IPS-15b (cell line): Measurements from ENCODE around the gene ARHGEF2.

Experiments
- H3K27me3 ChIP-seq: one replicate; pipeline ENCODE4 v1.6.1; 2013; ENCODE audit warnings: low read length; ENCODE audit not compliant: control insufficient read depth, insufficient read depth
- H3K36me3 ChIP-seq: one replicate; pipeline ENCODE4 v1.6.1; 2013; ENCODE audit warnings: low read length; ENCODE audit not compliant: control insufficient read depth, insufficient read depth
- H3K4me1 ChIP-seq: one replicate; pipeline ENCODE4 v1.6.1; 2013; ENCODE audit warnings: mild to moderate bottlenecking, low read length; ENCODE audit not compliant: control insufficient read depth, insufficient read depth
- H3K4me3 ChIP-seq: one replicate; pipeline ENCODE4 v1.5.1; 2013; ENCODE audit warnings: low read depth, low read length
- H3K9ac ChIP-seq: one replicate; pipeline ENCODE4 v1.6.1; 2013; ENCODE audit warnings: low read depth, mild to moderate bottlenecking, low read length
- H3K9me3 ChIP-seq: one replicate; pipeline ENCODE4 v1.6.1; 2013; ENCODE audit warnings: mild to moderate bottlenecking, low read length; ENCODE audit not compliant: control insufficient read depth, insufficient read depth

The ARHGEF2 gene

GRCh38 chr1:155913969-155914757, 64.2 kb downstream of the ARHGEF2 start:
- H3K9me3 ChIP-seq: no peaks in the 10 kb centered on the region
- no peak overlapping the region for H3K4me3 ChIP-seq
- H3K4me1 ChIP-seq: no peaks in the 10 kb centered on the region
- H3K36me3 ChIP-seq: peaks cover 26% of the 10 kb centered on the region
- H3K27me3 ChIP-seq: no peaks in the 10 kb centered on the region
- H3K9ac ChIP-seq: no peak overlapping the region

GRCh38 chr1:155912056-155912536, 66.3 kb downstream of the ARHGEF2 start:
- Histone ChIP-seq H3K36me3 (peaks cover 9% of the 10 kb centered on the region), H3K9me3 (no peaks in the 10 kb centered on the region), H3K4me1 (no peaks in the 10 kb centered on the region), H3K4me3 (no peak overlapping the region), H3K27me3 (no peaks in the 10 kb centered on the region), H3K9ac (no peak overlapping the region)

GRCh38 chr1:155911156-155912055, 66.9 kb downstream of the ARHGEF2 start, which contains the start of gene RIT1:
TSS of gene RIT1 (minus strand) at chr1:155911349. CDS start at chr1:155910761, 588 bp downstream.
- H3K4me1 ChIP-seq: no peaks in the 10 kb centered on the region
- H3K9ac ChIP-seq: no peak within 1 kb of the TSS
- peaks cover 15% of the 10 kb centered on the region for H3K36me3 ChIP-seq
- H3K27me3 ChIP-seq: no peaks in the 10 kb centered on the region
- peak within 1 kb of the TSS; percentile 78 for H3K4me3 ChIP-seq
- H3K9me3 ChIP-seq: no peaks in the 10 kb centered on the region

- no peaks in the 10 kb centered on the region for H3K4me1 ChIP-seq
- no peaks in the 10 kb centered on the region for H3K9me3 ChIP-seq
- H3K36me3 ChIP-seq: peaks cover 18% of the 10 kb centered on the region
- H3K4me3 ChIP-seq: peak overlapping the region; percentile 78
- H3K27me3 ChIP-seq: no peaks in the 10 kb centered on the region
- H3K9ac ChIP-seq: no peak overlapping the region
These were observed 67.7 kb downstream of the ARHGEF2 start for GRCh38 chr1:155910621-155911121.

- no peaks in the 10 kb centered on the region for H3K9me3 ChIP-seq
- no peak overlapping the region for H3K4me3 ChIP-seq
- H3K9ac ChIP-seq: no peak overlapping the region
- H3K4me1 ChIP-seq: no peaks in the 10 kb centered on the region
- H3K36me3 ChIP-seq: peaks cover 19% of the 10 kb centered on the region
- H3K27me3 ChIP-seq: no peaks in the 10 kb centered on the region
These were observed 68.5 kb downstream of the ARHGEF2 start for GRCh38 chr1:155909894-155910293.

- Histone ChIP-seq H3K36me3 (peaks cover 41% of the 10 kb centered on the region), H3K4me1 (no peaks in the 10 kb centered on the region), H3K27me3 (no peaks in the 10 kb centered on the region), H3K4me3 (no peak overlapping the region), H3K9ac (no peak overlapping the region), H3K9me3 (no peaks in the 10 kb centered on the region)
These were observed 74.1 kb downstream of the ARHGEF2 start for GRCh38 chr1:155904261-155904660.

- Histone ChIP-seq H3K4me1 (no peaks in the 10 kb centered on the region), H3K4me3 (no peak overlapping the region), H3K9ac (no peak overlapping the region), H3K9me3 (no peaks in the 10 kb centered on the region), H3K36me3 (peaks cover 35% of the 10 kb centered on the region), H3K27me3 (no peaks in the 10 kb centered on the region)
These were observed 78.2 kb downstream of the ARHGEF2 start for GRCh38 chr1:155900161-155900560.

- H3K9me3 ChIP-seq: no peaks in the 10 kb centered on the region
- H3K9ac ChIP-seq: no peak overlapping the region
- no peak overlapping the region for H3K4me3 ChIP-seq
- peaks cover 32% of the 10 kb centered on the region for H3K36me3 ChIP-seq
- no peaks in the 10 kb centered on the region for H3K4me1 ChIP-seq
- H3K27me3 ChIP-seq: no peaks in the 10 kb centered on the region
These were observed 78.7 kb downstream of the ARHGEF2 start for GRCh38 chr1:155899683-155900082.

GRCh38 chr1:155898888-155899287, 79.5 kb downstream of the ARHGEF2 start:
- Histone ChIP-seq H3K36me3 (peaks cover 24% of the 10 kb centered on the region), H3K27me3 (no peaks in the 10 kb centered on the region), H3K9ac (no peak overlapping the region)

GRCh38 chr1:155897746-155898145, 80.6 kb downstream of the ARHGEF2 start:
- H3K9me3 ChIP-seq: no peaks in the 10 kb centered on the region
- H3K36me3 ChIP-seq: peaks cover 22% of the 10 kb centered on the region
- no peaks in the 10 kb centered on the region for H3K27me3 ChIP-seq
- no peak overlapping the region for H3K4me3 ChIP-seq
- H3K4me1 ChIP-seq: no peaks in the 10 kb centered on the region
- H3K9ac ChIP-seq: no peak overlapping the region

More at GRCh38 chr1:155898888-155899287, 79.5 kb downstream of the ARHGEF2 start:
- no peak overlapping the region for H3K4me3 ChIP-seq
- H3K9me3 ChIP-seq: no peaks in the 10 kb centered on the region
- H3K4me1 ChIP-seq: no peaks in the 10 kb centered on the region
